Esophagus (tissue), 2 donors: ENCODE results near the gene HNF4A. TPM values are rescaled to one million over a fixed set of nuclear protein-coding genes. Genes with fewer than 3 reads are reported as not detected.
"Not testable (repeated sequence)": the region's sequence is repeated elsewhere in the genome, so short reads cannot be mapped to it uniquely, and the experiment has no call there.

Experiments used
- H3K27ac ChIP-seq, 2 donors: one replicate each; pipeline ENCODE4 v1.5.1; 2013; ENCODE audit warnings: low read depth in 2 of 2, mild to moderate bottlenecking in 2 of 2, inconsistent platforms in 1 of 2, low read length in 1 of 2, moderate library complexity in 1 of 2
- H3K27me3 ChIP-seq, 2 donors: one replicate each; pipeline ENCODE4 v1.6.1; 2013; ENCODE audit warnings: low read length in 2 of 2, control low read depth in 1 of 2, mild to moderate bottlenecking in 1 of 2; ENCODE audit not compliant: insufficient read depth in 2 of 2, control insufficient read depth in 1 of 2
- H3K36me3 ChIP-seq, 2 donors: one replicate each; pipeline ENCODE4 v1.6.1; 2013; ENCODE audit warnings: low read length in 1 of 2; ENCODE audit not compliant: control insufficient read depth in 2 of 2, insufficient read depth in 2 of 2
- H3K4me1 ChIP-seq, 2 donors: one replicate each; pipeline ENCODE4 v1.6.1; 2013; ENCODE audit warnings: low read length in 1 of 2; ENCODE audit not compliant: control insufficient read depth in 2 of 2, insufficient read depth in 2 of 2
- H3K4me3 ChIP-seq, 2 donors: one replicate each; pipeline ENCODE4 v1.5.1; 2013; ENCODE audit warnings: low read length in 2 of 2, mild to moderate bottlenecking in 2 of 2, low read depth in 1 of 2, moderate library complexity in 1 of 2
- H3K9me3 ChIP-seq, 2 donors: one replicate each; pipeline ENCODE4 v1.6.1; 2013; ENCODE audit warnings: mild to moderate bottlenecking in 2 of 2, low read depth in 1 of 2, low read length in 1 of 2, moderate library complexity in 1 of 2; ENCODE audit not compliant: control insufficient read depth in 2 of 2, insufficient read depth in 1 of 2
- WGBS, 2 donors: extraction: QIAGEN DNeasy Blood & Tissue Kit; methylation state at CpG; one replicate each; pipeline ENCODE4 v1.1.7; 2013; 5-methylcytosine and 5-hydroxymethylcytosine counted together
- polyA plus RNA-seq, 2 donors: library from polyadenylated mRNA; stranded (reverse); fragments of 200-250 nt; gene quantifications; one replicate each; pipeline ENCODE4 v1.2.3, GENCODE V29; 2013
- donor health status: healthy with polysubstance abuse.
- donor health status: Bipolar disorder and iron deficiency.

HNF4A gene
- polyA plus RNA-seq, 2 donors: 0.02 TPM

DNA sequence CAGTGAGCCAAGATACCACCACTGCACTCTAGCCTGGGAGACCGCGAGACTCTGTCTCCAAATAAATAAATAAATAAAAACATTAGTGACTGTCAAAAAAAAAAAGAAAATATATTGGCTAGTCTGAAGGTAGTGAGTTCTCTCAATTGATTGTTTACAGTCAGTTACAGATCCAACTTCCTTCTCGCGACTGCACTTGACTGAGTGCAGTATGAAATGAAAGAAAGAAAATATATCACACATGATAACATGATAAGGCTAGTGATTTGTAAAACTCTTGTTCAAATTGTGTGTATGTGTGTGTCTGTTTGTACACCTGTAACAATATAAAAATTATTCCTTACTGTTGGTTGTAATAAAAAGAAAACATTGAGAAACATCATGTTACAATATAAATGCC lies 10.8 kb upstream of the HNF4A start:
- Histone ChIP-seq H3K9me3 (no peaks in the 10 kb centered on the region), H3K27ac (no peak overlapping the region), H3K4me1 (no peaks in the 10 kb centered on the region), H3K4me3 (no peak overlapping the region), H3K27me3 (no peaks in the 10 kb centered on the region), H3K36me3 (no peaks in the 10 kb centered on the region)
- WGBS, 2 donors: 73 to 80% methylated on average over 4 of the region's 4 CpGs

DNA sequence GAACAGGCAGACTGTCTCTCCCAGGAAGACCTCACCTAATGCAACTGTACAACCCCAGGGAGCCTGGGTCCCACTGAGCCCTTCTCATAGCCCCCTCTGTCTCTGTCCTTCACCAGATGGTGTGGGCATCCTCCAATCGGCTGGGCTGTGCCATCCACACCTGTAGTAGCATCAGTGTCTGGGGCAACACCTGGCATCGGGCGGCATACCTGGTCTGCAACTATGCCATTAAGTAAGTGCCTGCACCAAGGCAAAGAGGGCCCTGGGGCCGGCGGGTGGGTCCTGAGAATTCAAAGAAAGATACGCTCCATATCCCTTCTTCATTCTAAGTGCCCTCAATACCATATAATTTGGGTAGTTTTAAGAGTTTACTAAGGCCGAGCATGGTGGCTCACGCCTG lies 10.4 kb upstream of the HNF4A start:
- WGBS, 2 donors: 87 to 88% methylated on average over 8 of the region's 8 CpGs
- H3K27me3 ChIP-seq: no peaks in the 10 kb centered on the region
- H3K36me3 ChIP-seq: no peaks in the 10 kb centered on the region
- H3K4me1 ChIP-seq: no peaks in the 10 kb centered on the region
- H3K4me3 ChIP-seq: no peak overlapping the region
- H3K9me3 ChIP-seq: no peaks in the 10 kb centered on the region
- no peak overlapping the region for H3K27ac ChIP-seq

GRCh38 chr20:44345941-44346340 lies 9.6 kb upstream of the HNF4A start:
- H3K4me3 ChIP-seq, H3K4me1 ChIP-seq, H3K27ac ChIP-seq, H3K9me3 ChIP-seq, H3K36me3 ChIP-seq, H3K27me3 ChIP-seq: not testable (repeated sequence)
- 86 to 90% methylated on average over 10 of the region's 10 CpGs for WGBS, 2 donors

DNA sequence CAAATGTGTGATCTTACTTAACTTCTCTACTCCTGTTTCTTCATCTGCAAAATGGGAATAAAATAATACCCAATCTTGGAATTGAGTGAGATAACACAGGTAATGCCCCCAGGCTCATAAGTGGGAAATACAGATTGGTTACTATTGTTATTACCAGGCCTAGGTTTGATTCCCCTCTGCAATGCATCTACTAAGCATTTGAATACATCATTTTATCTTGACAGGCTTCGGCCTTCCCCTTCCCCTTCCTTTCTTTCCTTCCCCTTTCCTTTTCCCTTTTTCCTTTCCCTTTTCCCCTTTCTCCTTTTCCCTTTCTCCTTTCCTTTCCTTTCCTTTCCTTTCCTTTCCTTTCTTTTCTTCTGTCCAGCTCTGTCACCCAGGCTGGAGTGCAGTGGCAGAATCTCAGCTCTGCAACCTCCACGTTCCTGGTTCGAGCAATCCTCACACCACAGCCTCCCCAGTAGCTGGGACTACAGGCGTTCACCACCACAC lies 7.3 kb upstream of the HNF4A start:
- H3K4me1 ChIP-seq: no peaks in the 10 kb centered on the region
- H3K27ac ChIP-seq: no peak overlapping the region
- WGBS, 2 donors: 90 to 95% methylated on average over 4 of the region's 4 CpGs
- no peaks in the 10 kb centered on the region for H3K27me3 ChIP-seq
- H3K36me3 ChIP-seq: no peaks in the 10 kb centered on the region
- no peaks in the 10 kb centered on the region for H3K9me3 ChIP-seq
- H3K4me3 ChIP-seq: no peak overlapping the region

- Histone ChIP-seq H3K4me3 (no peak overlapping the region), H3K4me1 (no peaks in the 10 kb centered on the region), H3K36me3 (no peaks in the 10 kb centered on the region), H3K27ac (no peak overlapping the region), H3K9me3 (no peaks in the 10 kb centered on the region), H3K27me3 (no peaks in the 10 kb centered on the region)
- 69 to 74% methylated on average over 3 of the region's 3 CpGs for WGBS, 2 donors
Measured at GRCh38 chr20:44349349-44349748, 6.2 kb upstream of the HNF4A start.

GRCh38 chr20:44350567-44350966 lies 4.9 kb upstream of the HNF4A start:
- Histone ChIP-seq H3K4me3 (no peak overlapping the region), H3K4me1 (no peaks in the 10 kb centered on the region), H3K27ac (no peak overlapping the region), H3K36me3 (no peaks in the 10 kb centered on the region), H3K27me3 (no peaks in the 10 kb centered on the region), H3K9me3 (no peaks in the 10 kb centered on the region)
- 79 to 88% methylated on average over 6 of the region's 6 CpGs for WGBS, 2 donors

DNA sequence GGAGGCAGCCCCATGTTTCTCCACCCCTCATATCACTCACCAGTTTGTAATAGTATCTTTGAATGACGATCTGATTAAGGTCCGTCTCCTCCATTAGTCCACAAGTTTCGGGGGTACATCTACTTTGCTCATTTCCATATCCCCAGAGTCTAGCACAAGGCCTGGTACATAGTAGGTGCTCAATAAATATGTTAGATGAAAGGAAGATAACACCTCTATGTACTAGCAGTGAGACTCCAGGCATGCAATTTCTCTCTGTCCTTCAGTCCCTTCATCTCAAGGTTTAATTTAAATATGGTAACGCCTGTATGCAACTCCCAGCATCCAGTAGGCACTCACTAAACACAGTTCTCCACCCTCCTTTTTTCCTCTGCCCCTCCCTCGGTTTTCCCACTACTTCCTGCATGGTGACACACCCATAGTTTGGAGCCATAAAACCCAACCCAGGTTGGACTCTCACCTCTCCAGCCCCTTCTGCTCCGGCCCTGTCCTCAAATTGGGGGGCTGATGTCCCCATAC lies 461 bp upstream of the HNF4A start:
- peaks cover 0 to 2% of the 10 kb centered on the region in 2 donors for H3K4me1 ChIP-seq
- peaks cover 0 to 4% of the 10 kb centered on the region in 2 donors for H3K27me3 ChIP-seq
- no peaks in the 10 kb centered on the region for H3K36me3 ChIP-seq
- H3K4me3 ChIP-seq: no peak overlapping the region
- no peaks in the 10 kb centered on the region for H3K9me3 ChIP-seq
- 71 to 72% methylated on average over 6 of the region's 6 CpGs for WGBS, 2 donors
- no peak overlapping the region for H3K27ac ChIP-seq

- Histone ChIP-seq H3K4me1 (peaks cover 0 to 2% of the 10 kb centered on the region in 2 donors), H3K27ac (no peak overlapping the region), H3K4me3 (no peak overlapping the region), H3K9me3 (no peaks in the 10 kb centered on the region), H3K36me3 (no peaks in the 10 kb centered on the region), H3K27me3 (peaks cover 0 to 4% of the 10 kb centered on the region in 2 donors)
- WGBS, 2 donors: 53 to 64% methylated on average over 14 of the region's 14 CpGs
Measured at GRCh38 chr20:44356353-44356723, 839 bp downstream of the HNF4A start.

DNA sequence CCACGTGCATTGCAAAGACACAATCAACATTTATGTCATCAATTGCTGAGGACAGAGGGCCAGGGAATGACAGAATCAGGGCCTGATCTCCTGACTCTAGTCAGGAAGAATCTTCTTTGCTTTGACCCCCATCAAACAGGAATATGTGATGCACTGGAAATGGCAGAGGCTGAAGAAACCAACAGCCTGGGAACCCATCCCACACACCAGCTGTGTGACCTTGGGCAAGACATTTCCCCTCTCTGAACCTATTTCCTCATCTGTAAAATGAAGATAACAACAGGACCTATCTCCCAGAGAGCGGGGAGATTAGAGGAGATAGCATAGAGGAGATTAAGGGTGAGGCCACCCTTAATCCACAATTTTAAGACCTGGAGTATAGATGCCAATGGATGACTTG lies 1.5 kb downstream of the HNF4A start:
- Histone ChIP-seq H3K27me3 (peaks cover 0 to 4% of the 10 kb centered on the region in 2 donors), H3K4me1 (peaks cover 0 to 2% of the 10 kb centered on the region in 2 donors), H3K36me3 (no peaks in the 10 kb centered on the region), H3K9me3 (no peaks in the 10 kb centered on the region), H3K4me3 (no peak overlapping the region), H3K27ac (no peak overlapping the region)
- WGBS, 2 donors: 42 to 58% methylated on average over 2 of the region's 2 CpGs

GRCh38 chr20:44357555-44358125 lies 2.1 kb downstream of the HNF4A start:
- Histone ChIP-seq H3K4me1 (peaks cover 0 to 2% of the 10 kb centered on the region in 2 donors), H3K27ac (no peak overlapping the region), H3K9me3 (no peaks in the 10 kb centered on the region), H3K27me3 (peaks cover 0 to 4% of the 10 kb centered on the region in 2 donors), H3K4me3 (no peak overlapping the region), H3K36me3 (no peaks in the 10 kb centered on the region)
- 44 to 46% methylated on average over 4 of the region's 4 CpGs for WGBS, 2 donors
